Measurements from ENCODE around the gene IQGAP3.
"Not testable (repeated sequence)": the region's sequence is repeated elsewhere in the genome, so short reads cannot be mapped to it uniquely, and the experiment has no call there.

The IQGAP3 gene

GRCh38 chr1:156553860-156554485, 18.4 kb downstream of the IQGAP3 start:
- H3K27ac Mint-ChIP-seq = no peak overlapping the region
- peaks cover 15% of the 10 kb centered on the region for H3K36me3 Mint-ChIP-seq (ENCODE audit: low read depth)
- TF ChIP-seq, protein P1, sequence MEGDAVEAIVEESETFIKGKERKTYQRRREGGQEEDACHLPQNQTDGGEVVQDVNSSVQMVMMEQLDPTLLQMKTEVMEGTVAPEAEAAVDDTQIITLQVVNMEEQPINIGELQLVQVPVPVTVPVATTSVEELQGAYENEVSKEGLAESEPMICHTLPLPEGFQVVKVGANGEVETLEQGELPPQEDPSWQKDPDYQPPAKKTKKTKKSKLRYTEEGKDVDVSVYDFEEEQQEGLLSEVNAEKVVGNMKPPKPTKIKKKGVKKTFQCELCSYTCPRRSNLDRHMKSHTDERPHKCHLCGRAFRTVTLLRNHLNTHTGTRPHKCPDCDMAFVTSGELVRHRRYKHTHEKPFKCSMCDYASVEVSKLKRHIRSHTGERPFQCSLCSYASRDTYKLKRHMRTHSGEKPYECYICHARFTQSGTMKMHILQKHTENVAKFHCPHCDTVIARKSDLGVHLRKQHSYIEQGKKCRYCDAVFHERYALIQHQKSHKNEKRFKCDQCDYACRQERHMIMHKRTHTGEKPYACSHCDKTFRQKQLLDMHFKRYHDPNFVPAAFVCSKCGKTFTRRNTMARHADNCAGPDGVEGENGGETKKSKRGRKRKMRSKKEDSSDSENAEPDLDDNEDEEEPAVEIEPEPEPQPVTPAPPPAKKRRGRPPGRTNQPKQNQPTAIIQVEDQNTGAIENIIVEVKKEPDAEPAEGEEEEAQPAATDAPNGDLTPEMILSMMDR (IDR thresholded peaks at IDR 0.05; ENCODE audit: unreplicated experiment in 3 of 3) = no peak
- no peaks in the 10 kb centered on the region for H3K4me1 Mint-ChIP-seq
- no peak overlapping the region for H3K4me3 Mint-ChIP-seq
- H3K27me3 Mint-ChIP-seq (ENCODE audit: low read depth) = no peaks in the 10 kb centered on the region
- H3K9me3 Mint-ChIP-seq = no peaks in the 10 kb centered on the region

DNA sequence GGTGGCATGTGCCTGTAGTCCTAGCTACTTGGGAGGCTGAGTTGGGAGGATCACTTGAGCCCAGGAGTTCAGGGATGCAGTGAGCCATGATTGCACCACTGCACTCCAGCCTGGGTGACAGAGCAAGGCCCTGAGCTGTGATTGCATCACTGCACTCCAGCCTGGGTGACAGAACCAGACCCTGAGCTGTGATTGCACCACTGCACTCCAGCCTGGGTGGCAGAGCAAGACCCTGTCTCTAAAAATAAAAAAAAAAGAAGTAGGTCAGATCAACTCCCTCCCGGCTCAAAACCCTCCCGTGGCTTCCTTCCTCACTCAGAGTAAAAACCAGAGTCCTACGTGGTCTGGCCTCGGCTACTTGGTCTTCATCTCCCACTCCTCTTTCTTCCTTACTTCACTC, 19.4 kb downstream of the IQGAP3 start:
- not testable (repeated sequence) for H3K4me3 Mint-ChIP-seq; H3K27ac Mint-ChIP-seq; H3K9me3 Mint-ChIP-seq; H3K27me3 Mint-ChIP-seq (ENCODE audit: low read depth); H3K4me1 Mint-ChIP-seq
- H3K36me3 Mint-ChIP-seq (ENCODE audit: low read depth) = peaks cover 15% of the 10 kb centered on the region

GRCh38 chr1:156552518-156552917, 19.8 kb downstream of the IQGAP3 start:
- TF ChIP-seq, protein P1 (IDR thresholded peaks at IDR 0.05; ENCODE audit: unreplicated experiment in 3 of 3) = no peak
- H3K9me3 Mint-ChIP-seq = no peaks in the 10 kb centered on the region
- H3K36me3 Mint-ChIP-seq (ENCODE audit: low read depth) = peaks cover 18% of the 10 kb centered on the region

GRCh38 chr1:156551869-156552268, 20.5 kb downstream of the IQGAP3 start:
- TF ChIP-seq, protein P1 (IDR thresholded peaks at IDR 0.05; ENCODE audit: unreplicated experiment in 3 of 3) = no peak
- Mint-ChIP-seq H3K36me3 (ENCODE audit: low read depth) (peaks cover 21% of the 10 kb centered on the region), H3K27me3 (ENCODE audit: low read depth) (no peaks in the 10 kb centered on the region), H3K9me3 (no peaks in the 10 kb centered on the region), H3K4me3 (no peak overlapping the region), H3K4me1 (no peaks in the 10 kb centered on the region), H3K27ac (no peak overlapping the region)

More at GRCh38 chr1:156552518-156552917, 19.8 kb downstream of the IQGAP3 start:
- H3K4me3 Mint-ChIP-seq = no peak overlapping the region
- no peaks in the 10 kb centered on the region for H3K4me1 Mint-ChIP-seq
- H3K27me3 Mint-ChIP-seq (ENCODE audit: low read depth) = no peaks in the 10 kb centered on the region
- H3K27ac Mint-ChIP-seq = no peak overlapping the region

DNA sequence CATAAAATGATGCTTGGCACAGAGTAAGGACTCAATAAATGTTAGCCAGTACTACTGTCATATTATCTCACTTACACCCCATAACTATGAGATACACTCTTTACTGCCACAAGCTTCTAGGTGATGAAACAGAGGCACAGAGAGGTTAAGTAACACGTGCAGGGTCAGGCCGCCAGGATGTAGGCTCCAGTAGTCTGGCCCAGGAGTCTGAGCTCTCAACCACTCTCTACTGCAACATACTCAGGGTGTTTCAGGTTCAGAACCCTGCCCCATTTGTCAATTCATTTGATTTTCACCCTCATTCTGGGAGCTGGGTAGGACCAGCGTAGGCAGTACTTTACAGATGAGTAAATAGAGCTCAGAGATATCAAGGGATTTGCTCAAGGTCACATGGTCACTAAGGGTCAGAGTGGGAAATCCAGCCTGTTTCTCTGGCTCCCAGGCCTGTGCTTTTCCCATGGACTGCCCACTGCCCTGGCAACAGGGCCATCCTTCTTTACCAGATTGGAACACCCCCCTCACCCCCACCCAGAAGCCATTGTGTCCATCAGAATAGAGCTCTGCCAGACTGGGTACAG, 21.2 kb downstream of the IQGAP3 start:
- TF ChIP-seq, protein P1 (IDR thresholded peaks at IDR 0.05; ENCODE audit: unreplicated experiment in 3 of 3) = no peak
- Mint-ChIP-seq H3K9me3 (no peaks in the 10 kb centered on the region), H3K4me3 (no peak overlapping the region), H3K4me1 (no peaks in the 10 kb centered on the region), H3K27me3 (ENCODE audit: low read depth) (no peaks in the 10 kb centered on the region), H3K27ac (no peak overlapping the region), H3K36me3 (ENCODE audit: low read depth) (peaks cover 27% of the 10 kb centered on the region)

GRCh38 chr1:156550346-156550745, 22.0 kb downstream of the IQGAP3 start:
- no peaks in the 10 kb centered on the region for H3K27me3 Mint-ChIP-seq (ENCODE audit: low read depth)
- no peak overlapping the region for H3K27ac Mint-ChIP-seq
- peaks cover 27% of the 10 kb centered on the region for H3K36me3 Mint-ChIP-seq (ENCODE audit: low read depth)
- H3K4me3 Mint-ChIP-seq = no peak overlapping the region
- no peaks in the 10 kb centered on the region for H3K9me3 Mint-ChIP-seq
- TF ChIP-seq, protein P1 (IDR thresholded peaks at IDR 0.05; ENCODE audit: unreplicated experiment in 3 of 3) = no peak
- no peaks in the 10 kb centered on the region for H3K4me1 Mint-ChIP-seq

Measured in nephron (organoid).